ENCODE data around the gene APOBEC3C.
"Not testable (repeated sequence)": the region's sequence is repeated elsewhere in the genome, so short reads cannot be mapped to it uniquely, and the experiment has no call there.

GRCh38 chr22:39066442-39067276 is 52.6 kb downstream of the APOBEC3C start:
- TF ChIP-seq CTCF, POLR2A (IDR thresholded peaks at IDR 0.05): not testable (repeated sequence)

Measured in vagina (tissue), 2 donors.